ENCODE results near the gene HGS.

HGS gene, protein sequence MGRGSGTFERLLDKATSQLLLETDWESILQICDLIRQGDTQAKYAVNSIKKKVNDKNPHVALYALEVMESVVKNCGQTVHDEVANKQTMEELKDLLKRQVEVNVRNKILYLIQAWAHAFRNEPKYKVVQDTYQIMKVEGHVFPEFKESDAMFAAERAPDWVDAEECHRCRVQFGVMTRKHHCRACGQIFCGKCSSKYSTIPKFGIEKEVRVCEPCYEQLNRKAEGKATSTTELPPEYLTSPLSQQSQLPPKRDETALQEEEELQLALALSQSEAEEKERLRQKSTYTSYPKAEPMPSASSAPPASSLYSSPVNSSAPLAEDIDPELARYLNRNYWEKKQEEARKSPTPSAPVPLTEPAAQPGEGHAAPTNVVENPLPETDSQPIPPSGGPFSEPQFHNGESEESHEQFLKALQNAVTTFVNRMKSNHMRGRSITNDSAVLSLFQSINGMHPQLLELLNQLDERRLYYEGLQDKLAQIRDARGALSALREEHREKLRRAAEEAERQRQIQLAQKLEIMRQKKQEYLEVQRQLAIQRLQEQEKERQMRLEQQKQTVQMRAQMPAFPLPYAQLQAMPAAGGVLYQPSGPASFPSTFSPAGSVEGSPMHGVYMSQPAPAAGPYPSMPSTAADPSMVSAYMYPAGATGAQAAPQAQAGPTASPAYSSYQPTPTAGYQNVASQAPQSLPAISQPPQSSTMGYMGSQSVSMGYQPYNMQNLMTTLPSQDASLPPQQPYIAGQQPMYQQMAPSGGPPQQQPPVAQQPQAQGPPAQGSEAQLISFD

DNA sequence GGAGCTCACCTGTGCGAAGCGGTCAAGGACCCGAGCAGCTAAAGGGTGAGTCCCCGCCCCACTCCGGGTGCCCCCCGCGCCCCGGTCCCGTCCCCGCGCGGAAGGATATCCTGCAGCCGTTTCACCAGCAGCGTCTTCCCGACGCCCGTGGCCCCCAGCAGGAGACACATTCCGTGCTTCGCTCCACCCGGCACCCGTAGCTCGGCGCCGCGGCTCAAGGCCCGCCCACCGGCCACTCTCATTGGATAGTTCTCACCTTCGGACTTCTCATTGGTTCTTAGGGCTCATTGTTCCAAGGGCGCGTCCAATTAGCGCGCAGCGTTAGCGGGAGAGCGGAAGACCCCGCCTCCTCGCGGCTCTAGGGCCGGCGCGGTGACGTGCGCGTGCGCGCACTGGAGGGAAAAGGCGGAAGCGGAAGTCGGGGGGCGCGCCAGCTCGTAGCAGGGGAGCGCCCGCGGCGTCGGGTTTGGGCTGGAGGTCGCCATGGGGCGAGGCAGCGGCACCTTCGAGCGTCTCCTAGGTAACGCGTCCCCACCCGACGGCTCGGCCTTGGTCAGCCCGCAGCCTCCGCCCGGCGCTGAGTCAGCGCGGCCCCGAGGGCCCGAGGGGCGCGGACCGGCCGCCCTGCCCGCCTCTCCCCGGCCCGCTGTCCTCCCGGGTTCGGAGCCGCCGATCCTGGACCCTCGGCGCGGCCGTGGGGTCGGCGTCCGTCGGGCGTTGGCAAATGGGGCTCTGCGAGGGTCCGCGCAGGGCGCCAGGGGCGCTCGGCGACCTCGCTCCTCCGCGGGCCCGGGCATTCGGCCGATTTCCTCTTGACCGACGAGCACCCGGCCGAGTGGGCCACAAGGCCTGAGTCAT lies at the start of gene HGS, which contains the start of gene ARL16:
Gene HGS, plus strand, starts transcription at position 428 of the 858 bp plus-strand sequence. Its CDS starts 56 bp downstream, at position 484.
Gene ARL16, minus strand, starts transcription at position 214 of the 858 bp plus-strand sequence. Its CDS starts 44 bp downstream, at position 170.
- peak; percentile 72 for FAIRE-seq

DNA sequence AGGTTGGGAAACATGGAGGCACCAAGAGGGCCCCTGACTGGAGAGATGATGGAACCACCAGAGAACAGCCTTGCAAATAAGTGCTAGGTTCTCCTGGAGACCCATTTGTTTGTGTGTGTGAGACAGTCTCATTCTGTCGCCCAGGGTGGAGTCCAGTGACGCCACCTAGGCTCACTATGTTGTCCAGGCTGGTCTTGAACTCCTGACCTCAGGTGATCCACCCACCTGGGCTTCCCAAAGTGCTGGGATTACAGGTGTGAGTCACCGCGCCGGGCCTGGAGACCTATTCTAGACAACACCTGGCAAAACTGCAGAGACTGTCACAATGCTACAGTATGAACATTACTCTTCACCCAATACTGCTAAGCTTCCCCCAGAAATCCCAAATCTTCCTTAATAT lies 48.4 kb upstream of the HGS start:
- no peak for FAIRE-seq

DNA sequence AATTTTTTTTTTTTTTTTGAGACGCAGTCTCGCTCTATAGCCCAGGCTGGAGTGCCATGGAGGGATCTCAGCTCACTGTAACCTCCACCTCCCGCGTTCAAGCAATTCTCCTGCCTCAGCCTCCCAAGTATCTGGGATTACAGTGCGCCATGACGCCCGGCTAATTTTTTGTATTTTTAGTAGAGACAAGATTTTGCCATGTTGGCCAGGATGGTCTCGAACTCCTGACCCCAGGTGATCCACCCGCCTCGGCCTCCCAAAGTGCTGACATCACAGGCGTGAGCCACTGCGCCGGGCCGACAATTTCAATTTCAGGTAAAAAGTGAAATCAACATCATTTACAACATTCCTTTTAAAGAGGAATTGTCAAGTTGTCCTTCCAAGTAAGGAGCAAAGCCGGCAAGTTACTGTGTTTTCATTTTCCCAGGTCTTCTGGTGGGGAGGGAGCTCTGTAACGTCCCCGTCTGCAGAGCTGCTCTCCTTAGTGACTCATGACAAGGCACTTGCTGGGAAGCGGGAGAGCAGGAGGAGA lies 47.8 kb upstream of the HGS start:
- no peak for FAIRE-seq

DNA sequence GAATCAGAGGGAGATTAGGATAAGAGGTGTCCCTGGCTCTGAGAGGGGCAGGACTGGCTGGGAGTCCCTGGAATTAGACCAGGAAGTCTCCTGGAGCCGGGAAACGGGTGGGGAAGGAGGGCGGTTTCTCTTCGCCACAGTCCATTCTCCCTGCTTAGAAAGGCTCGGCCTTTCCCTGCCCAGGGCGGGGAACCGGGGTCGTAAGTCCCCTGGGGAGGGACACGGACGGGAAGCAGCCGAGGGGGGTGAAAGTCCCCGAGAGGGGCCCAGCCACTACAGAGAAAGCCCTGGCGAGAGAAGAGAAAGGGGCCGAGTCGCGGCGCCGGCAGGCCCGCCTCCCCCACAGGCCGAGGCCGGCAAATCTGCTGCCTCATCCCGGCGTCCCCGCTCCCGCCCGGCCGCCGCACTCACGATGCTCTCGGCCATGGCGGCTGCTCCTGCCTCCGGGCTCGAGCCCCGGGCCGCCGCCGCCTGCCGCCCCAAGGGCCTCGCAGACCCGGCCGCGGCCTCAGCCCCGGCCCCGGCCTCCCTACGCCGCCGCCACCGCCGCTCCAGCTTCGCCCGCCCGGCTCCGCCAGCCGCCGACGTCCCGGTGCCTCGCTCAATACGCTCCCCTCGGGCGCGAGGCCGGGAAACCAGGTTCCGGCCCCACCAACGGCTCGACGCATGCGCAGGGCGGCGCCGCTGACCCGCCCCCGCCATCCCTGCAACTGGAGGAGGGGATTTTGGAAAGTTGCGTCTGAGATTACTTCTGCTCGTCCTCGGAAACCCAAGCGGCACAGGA lies 47.1 kb upstream of the HGS start, which contains the start of the genes NPLOC4 and TSPAN10:
Gene NPLOC4, minus strand, starts transcription at position 608 of the 784 bp plus-strand sequence. Its CDS starts 182 bp downstream, at position 426.
Gene TSPAN10, plus strand, starts transcription at position 692 of the 784 bp plus-strand sequence. CDS start 5,217 bp downstream, outside the sequence.
- no peak for FAIRE-seq

DNA sequence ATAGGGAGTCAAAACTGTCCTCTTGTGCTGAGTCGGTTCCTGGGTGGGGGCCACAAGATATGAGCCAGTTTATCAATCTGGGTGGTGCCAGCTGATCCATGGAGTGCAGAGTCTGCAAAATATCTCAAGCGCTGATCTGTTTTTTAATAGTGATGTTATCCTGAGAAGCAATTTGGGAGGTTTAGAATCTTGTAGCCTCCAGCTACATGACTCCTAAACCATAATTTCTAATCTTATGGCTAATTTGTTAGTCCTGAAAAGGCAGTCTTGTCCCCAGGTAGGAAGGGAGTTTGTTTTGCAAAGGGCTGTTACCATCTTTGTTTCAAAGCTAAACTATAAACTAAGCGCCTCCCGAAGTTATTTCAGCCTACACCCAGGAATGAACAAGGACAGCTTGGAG lies 45.1 kb upstream of the HGS start:
- no peak for FAIRE-seq

DNA sequence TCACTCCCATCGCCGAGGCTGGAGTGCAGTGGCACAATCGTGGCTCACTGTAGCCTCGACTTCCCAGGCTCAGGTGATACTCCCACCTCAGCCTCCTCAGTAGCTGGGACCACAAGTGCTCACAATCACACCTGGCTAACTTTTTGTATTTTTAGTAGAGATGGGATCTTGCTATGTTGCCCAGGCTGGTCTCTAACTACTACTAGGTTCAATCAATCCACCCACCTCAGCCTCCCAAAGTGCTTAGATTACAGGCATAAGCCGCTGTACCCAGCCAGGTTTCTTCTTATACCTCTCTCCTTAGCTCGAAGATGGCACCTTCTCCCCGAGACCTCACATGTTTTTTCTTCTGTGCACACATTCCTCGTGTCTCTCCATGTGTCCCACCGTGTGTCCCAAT lies 43.8 kb upstream of the HGS start:
- no peak for FAIRE-seq

DNA sequence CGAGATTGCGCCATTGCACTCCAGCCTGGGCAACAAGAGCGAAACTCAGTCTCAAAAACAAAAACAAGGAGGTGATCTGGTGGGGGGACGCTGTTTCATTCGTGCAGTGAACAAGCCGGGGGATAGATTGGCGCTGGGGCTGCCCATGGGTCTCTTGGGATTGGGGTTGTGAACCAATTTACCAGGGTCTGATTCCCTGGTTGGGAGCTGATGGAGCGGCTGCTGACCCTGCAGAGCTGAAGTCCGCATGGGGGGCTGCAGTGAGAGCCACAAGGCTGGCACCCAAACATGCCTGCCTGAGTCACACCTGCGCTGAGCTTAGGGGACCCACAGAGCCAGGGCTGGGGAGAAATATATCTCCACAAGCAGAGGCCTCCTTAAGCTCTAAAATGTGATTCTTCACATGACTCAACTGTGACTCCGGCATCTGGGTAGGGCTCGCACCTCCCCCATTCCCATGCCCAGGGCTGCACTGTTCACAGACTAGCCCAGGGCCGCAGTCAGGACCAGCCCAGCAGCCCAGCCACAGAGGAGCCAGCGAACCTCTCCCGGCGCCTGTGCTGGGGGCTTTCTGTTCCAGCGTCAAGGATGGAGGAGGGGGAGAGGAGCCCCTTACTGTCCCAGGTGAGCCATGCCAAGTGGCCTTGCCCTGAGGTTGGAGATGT lies 41.9 kb upstream of the HGS start:
- FAIRE-seq: no peak

DNA sequence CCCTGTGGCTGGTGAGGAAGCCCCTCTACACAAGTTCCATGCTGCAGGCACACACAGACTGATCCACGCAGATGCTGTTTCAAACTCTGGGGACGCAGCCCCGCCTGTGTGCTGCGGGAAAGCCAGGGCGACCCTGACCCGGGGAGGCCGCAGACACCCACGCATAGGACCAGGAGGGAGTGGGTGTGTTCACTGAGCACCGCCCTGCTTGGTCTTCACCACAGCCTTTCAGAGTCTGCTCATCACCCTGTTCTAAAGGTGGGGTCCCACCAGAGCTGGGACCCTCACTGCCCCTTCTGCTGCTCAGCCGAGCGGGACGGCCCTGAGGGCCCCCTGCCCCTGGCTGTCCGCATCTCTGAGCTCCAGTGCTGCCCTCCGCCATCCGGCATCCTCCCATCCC lies 39.3 kb upstream of the HGS start:
- no peak for FAIRE-seq

DNA sequence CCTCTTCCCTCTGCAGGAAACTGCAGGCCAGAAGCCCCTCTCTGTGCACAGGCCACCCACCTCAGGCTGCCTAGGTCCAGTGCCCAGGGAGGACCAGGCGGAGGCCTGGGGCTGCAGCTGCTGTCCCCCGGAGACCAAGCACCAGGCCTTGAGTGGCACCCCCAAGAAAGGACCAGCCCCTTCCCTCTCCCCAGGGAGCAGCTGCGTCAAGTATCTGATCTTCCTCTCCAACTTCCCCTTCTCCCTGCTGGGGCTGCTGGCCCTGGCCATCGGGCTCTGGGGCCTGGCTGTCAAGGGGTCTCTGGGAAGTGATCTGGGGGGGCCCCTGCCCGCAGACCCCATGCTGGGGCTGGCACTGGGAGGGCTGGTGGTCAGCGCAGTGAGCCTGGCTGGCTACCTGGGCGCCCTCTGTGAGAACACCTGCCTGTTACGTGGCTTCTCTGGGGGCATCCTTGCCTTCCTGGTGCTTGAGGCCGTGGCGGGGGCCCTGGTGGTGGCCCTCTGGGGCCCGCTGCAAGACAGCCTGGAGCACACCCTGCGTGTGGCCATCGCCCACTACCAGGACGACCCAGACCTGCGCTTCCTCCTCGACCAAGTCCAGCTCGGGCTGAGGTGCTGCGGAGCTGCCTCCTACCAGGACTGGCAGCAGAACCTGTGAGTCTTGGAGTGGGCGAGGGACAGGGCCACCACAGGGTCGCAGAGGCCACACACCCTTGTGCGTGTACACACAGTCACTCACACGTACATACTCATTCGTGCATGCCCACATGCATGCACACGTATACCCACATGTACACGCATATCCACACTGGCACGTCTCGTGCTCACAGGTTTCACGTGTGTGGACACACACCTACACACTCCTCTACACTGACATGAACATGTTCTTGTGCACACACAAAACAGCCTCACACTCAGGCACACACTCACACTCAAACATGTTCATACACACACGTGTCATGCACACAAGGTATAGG lies 38.5 kb upstream of the HGS start:
- no peak for FAIRE-seq

DNA sequence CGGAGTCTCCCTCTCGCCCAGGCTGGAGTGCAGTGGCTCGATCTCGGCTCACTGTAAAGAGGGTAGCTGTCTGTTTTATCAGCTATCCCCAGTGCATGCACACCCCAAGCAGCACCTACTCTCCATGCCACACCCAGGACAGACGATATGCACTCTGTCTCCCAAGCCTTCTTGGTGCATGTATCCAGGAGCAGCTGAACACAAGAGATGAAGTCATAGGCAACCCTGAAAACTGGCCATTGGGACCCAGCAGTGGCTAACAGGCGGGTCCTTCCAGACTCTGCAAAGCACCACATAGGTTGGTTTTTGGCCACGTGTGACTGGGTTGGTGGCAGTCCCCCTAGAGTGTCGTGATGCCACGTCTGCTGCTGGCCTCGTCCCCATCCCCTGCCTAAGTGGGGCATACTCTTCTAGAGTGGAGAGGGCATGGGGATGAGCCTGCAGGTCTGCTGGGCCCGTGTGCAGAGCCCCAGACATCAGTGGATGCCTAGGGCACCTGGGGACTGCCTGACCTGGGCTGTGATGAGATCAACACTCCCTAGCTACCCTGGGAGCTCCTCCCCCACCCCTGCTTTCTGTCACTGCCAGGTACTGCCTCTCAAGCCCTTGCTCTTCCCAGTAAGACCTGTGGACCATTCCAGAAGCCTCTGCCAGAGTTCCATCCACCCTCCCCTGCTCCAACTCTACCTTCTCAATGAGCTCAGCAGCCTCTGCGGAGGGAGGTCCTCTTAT lies 36.8 kb upstream of the HGS start:
- no peak for FAIRE-seq

DNA sequence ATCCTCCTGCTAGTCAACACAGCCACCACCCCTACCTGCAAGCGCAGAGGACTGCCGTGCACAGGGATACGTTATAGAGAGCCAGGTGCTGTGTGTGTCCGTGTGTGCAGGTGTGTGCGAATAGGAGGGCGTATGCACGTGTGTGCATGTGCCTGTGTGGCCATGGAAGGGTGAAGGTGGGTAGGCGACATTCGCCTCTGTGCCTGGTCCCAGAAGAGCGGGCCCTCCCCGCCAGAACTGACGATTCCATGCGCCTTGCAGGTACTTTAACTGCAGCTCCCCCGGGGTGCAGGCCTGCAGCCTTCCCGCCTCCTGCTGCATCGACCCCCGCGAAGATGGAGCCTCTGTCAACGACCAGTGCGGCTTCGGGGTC lies 36.2 kb upstream of the HGS start:
- no peak for FAIRE-seq

DNA sequence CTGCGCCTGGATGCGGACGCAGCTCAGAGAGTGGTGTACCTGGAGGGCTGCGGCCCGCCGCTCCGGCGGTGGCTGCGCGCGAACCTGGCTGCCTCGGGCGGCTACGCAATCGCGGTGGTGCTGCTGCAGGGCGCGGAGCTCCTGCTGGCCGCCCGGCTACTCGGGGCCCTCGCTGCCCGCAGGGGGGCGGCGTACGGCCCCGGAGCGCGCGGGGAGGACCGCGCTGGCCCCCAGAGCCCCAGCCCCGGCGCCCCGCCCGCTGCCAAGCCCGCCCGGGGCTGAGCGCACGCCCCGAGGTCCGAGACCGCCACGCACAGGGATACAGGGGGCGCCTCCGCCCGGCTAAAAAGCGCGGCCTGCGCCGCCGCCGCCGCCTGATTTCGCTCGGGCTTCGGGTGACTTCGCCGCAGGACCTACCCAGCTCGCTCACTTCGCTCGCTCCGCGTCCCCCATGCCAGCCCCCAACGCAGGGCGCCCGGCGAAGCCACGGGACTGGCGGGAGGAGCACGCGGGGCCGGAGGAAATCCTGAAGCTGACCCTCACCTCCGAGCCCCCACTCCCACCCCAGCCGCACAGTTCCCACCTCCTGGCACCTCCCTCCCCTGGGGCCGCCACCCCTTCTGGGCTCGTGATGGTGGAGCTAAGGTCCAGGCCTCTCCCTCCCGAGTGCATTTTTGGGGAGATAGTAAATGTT lies 35.7 kb upstream of the HGS start:
- no peak for FAIRE-seq

DNA sequence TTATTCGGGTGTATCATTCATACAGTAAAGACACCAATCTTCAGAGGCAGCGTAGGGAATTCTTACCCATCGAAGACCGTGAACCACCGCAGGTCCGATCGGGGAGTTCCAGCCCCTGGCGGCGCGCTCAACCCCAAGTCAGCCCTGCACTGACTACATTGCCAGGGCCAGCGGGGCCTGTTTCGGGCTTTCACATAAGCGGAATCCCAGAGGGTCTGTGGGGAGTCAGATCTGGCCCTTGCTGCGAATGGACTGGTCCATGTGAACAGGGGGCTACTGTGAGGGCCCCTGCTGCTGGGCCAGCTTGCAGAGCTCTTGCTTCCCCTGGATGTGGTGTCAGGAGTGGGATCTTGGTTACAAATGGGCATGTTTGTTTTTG lies 35.1 kb upstream of the HGS start:
- FAIRE-seq: no peak

DNA sequence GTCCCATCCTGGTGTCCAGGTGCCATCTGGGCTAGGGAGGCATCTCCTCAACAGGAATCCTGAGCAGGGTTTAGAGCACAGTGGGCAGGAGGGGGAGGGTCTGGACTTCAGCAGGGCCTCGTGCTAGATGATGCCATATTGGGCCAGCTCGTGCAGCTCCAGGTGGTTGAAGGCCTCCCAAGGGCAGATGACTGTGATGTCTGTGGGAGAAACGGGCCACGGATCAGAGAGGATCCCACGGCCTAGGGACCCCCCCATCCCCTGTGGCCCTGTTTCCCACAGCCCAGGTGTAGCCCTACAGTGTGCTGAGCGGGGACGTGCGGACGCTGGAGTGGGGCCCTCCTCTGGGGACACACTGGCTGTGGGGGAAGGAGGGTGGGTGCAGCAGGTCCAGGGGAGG lies 32.9 kb upstream of the HGS start:
- no peak for FAIRE-seq

DNA sequence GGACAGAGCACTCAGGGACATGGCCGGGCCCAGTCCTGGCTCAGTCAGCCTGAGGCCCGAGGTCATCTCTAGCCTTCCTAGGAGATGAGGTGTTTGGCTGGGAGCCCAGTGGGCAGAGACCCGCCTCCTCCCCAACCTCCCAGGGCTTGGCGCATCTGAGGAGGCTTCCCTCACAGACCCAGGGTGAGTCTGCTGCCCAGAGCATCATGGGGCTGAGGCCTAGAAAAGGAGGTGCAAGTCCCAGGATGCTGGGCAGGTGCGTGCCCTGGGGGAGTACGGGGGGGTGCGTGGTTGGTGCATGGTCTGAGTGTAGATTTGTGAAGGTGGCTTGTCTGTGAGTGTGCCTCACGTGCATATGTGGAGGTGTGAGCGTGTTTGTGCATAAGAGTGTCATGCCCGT lies 32.1 kb upstream of the HGS start:
- no peak for FAIRE-seq

DNA sequence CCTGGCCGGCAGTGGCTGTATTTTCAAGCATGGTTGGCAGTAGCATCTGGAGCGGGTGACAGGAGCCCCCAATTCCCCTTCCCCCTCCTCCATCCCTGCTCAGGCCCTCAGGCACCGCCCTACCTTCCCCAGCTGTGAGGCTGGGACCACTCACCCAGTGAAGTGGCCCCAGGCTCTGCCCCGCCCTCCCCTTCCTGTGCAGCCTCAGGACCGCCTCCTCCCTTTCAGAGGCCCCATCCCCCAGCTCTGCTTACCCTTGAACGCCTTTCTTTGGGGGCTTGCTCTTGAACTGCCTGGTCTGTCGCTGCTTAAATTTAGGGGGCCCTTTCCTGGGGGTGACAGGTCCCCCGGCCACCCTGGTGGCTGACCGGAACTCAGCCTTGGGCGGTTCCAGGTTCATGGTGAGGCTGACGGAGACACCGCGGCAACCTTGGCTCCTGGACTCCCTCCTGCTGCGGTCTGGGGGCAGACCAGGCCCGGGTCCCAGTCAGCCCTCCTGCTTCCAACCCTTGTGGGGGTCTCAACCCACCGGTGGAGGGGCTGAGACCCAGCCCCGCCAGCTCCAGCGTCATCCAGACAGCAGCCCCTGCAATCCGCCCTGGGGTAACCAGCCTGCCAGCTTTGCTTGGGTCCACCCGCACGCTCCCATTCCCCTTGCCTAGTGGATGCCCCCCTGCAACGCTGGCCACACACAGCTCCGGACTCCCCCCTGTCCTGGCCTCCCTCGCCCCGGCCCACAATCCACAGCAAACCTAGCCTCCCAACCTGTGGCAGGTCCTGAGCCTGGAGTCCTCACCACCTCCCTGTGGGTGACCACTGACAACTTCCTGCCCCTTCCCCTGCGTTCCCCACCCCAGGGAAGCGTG lies 30.7 kb upstream of the HGS start:
- no peak for FAIRE-seq

DNA sequence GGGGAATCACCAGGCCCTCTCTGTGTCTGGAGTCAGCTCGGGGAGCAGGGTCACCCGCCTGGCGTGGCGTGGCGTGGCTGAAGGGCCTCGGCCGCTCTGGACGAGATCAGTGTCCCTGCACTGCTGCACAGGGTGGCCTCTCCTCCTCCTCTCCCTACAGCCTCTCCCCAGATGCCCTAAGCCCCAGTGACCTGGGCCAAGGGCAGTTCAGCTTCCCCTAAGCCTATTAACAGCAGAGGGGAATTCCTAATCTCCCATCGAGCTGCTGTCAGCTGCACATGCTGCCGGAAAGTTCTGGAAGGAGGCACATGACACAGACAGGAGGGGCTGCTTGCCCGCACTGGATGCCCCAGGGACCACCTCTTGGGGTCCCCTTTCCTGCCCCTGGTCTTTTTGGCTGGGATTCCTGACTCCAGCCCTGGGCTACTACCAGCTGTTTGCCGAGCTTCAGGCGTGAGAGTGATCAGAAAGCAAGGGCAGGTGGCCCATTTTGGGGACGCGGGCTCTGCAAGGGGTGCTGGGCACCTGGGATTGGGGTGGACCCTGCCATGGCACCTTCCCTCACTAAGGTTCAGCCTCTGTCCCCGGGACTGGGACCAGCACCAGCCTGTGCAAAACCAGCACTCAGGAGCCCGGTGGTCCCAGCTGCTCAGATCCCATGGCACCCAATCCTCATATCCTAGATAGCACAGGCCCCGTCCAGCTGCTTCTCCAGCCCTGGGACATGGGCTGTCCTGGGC lies 28.3 kb upstream of the HGS start:
- FAIRE-seq: no peak
